Measurements from ENCODE around the gene FAM24A.
"Not testable (repeated sequence)": the region's sequence is repeated elsewhere in the genome, so short reads cannot be mapped to it uniquely, and the experiment has no call there.

Gene FAM24A, protein sequence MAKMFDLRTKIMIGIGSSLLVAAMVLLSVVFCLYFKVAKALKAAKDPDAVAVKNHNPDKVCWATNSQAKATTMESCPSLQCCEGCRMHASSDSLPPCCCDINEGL

GRCh38 chr10:122910310-122910709, at the start of gene FAM24A:
Gene FAM24A, plus strand, starts transcription at chr10:122910610. Its CDS starts 1,025 bp downstream, at chr10:122911635.
- intact Hi-C loops (cut with micrococcal nuclease), result no loop called here
- H3K36me3 Mint-ChIP-seq (ENCODE audit: low read depth), result no peaks in the 10 kb centered on the region
- H3K27me3 Mint-ChIP-seq, result no peaks in the 10 kb centered on the region
- no peaks in the 10 kb centered on the region for H3K4me1 Mint-ChIP-seq (ENCODE audit: low read depth)
- no peaks in the 10 kb centered on the region for H3K9me3 Mint-ChIP-seq
- no peak within 1 kb of the TSS for H3K27ac Mint-ChIP-seq
- H3K4me3 Mint-ChIP-seq, result no peak within 1 kb of the TSS

DNA sequence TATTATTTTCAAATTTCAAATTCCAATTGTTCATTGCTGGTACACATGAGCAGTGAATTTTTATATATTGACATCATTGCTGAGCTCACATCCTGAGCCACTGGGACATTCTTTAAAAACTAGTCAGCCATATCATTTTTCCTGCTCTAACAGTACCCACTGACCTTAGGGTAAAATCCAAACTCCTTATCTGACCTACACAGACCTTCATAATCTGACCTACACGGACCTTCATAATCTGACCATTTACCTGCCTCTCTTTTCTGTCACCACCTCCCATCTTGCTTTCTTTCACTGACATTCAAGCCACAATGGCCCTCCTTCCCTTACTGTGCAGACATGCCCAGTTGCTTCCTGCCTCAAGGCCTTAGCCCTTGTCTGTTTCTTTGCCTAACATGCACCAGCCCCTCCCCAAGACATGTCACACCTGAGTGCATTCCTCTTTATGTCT, 48.7 kb upstream of the FAM24A start:
- intact Hi-C loops (cut with micrococcal nuclease), result no loop called here
- peaks cover 5% of the 10 kb centered on the region for H3K4me1 Mint-ChIP-seq (ENCODE audit: low read depth)
- no peak overlapping the region for H3K27ac Mint-ChIP-seq
- no peak overlapping the region for H3K4me3 Mint-ChIP-seq
- H3K9me3 Mint-ChIP-seq, result no peaks in the 10 kb centered on the region
- no peaks in the 10 kb centered on the region for H3K27me3 Mint-ChIP-seq
- no peaks in the 10 kb centered on the region for H3K36me3 Mint-ChIP-seq (ENCODE audit: low read depth)

DNA sequence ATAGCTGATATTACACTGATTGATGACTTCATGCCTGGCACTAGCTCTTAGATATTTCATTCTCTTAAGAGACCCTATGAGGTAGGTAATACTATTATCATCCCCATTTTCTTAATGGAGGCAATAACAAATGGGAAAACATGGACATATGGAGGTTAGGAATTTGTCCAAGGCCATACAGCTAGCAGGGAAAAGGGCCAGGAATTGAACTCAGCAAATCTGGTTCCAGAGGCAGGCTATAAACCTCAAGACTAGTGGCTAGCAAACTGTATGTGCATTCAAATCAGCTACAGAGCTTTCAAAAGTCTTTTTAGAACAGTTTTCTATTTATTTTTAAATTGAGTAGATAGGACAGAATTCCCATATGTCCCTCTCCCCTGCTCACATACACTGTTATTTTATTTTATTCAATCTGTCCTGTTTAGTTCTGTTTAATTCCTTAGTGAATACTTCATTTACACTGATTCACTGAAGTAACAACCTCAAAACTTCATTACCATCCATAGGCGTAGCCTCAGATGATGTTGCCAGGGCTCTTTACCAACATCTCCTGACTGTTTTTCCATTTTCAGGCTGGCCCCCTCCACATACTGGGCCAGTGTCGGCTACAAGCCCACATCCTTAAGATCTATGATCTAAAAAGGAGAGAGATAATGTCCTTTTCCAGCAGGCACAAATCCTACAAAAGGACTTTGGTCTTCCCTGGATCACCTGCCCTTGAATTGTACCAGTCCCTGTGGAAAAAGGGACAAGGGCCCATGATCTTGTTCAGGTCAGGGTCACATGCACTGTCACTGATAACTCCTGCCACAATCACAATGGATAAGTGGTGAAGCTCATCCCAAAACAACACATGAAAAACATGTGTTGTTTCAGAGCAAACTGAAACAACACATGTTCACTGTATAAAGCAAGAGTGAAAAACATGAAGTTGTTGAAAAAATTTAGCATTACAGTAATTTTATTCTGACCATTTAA, 46.9 kb upstream of the FAM24A start:
- H3K9me3 Mint-ChIP-seq, result peaks cover 11% of the 10 kb centered on the region
- intact Hi-C loops (cut with micrococcal nuclease), result no loop called here
- no peak overlapping the region for H3K4me3 Mint-ChIP-seq
- no peak overlapping the region for H3K27ac Mint-ChIP-seq
- no peaks in the 10 kb centered on the region for H3K27me3 Mint-ChIP-seq
- peaks cover 10% of the 10 kb centered on the region for H3K36me3 Mint-ChIP-seq (ENCODE audit: low read depth)
- no peaks in the 10 kb centered on the region for H3K4me1 Mint-ChIP-seq (ENCODE audit: low read depth)

DNA sequence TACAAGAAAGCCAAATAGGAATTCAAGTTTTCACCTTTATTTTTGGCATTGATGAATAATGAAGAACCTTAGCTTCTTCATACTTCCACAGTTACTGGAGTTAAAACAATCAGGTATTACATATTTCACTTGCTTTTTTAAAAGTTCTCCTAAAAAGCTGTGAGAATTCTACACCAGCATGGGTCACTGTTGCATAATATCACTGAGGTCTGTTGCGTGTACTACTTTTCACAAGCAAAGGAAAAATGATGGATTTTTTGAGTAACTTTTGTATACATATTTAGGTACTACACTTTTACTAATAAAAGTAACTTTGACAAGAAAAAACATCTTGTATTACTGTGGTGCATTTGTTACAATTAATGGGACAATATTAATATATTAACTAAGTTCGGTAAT, 46.2 kb upstream of the FAM24A start:
- Mint-ChIP-seq H3K4me3 (no peak overlapping the region), H3K4me1 (ENCODE audit: low read depth) (no peaks in the 10 kb centered on the region), H3K36me3 (ENCODE audit: low read depth) (peaks cover 10% of the 10 kb centered on the region), H3K27ac (no peak overlapping the region), H3K27me3 (no peaks in the 10 kb centered on the region), H3K9me3 (peaks cover 18% of the 10 kb centered on the region)
- intact Hi-C loops (cut with micrococcal nuclease), result no loop called here

GRCh38 chr10:122864901-122865300, 45.5 kb upstream of the FAM24A start:
- Mint-ChIP-seq H3K4me3 (no peak overlapping the region), H3K9me3 (peaks cover 25% of the 10 kb centered on the region), H3K27ac (no peak overlapping the region), H3K4me1 (ENCODE audit: low read depth) (no peaks in the 10 kb centered on the region), H3K36me3 (ENCODE audit: low read depth) (peaks cover 10% of the 10 kb centered on the region), H3K27me3 (no peaks in the 10 kb centered on the region)
- intact Hi-C loops (cut with micrococcal nuclease), result no loop called here

GRCh38 chr10:122866757-122867482, 43.5 kb upstream of the FAM24A start:
- Mint-ChIP-seq H3K36me3 (ENCODE audit: low read depth) (peaks cover 10% of the 10 kb centered on the region), H3K9me3 (peaks cover 27% of the 10 kb centered on the region)
- H3K4me1 Mint-ChIP-seq (ENCODE audit: low read depth); H3K27ac Mint-ChIP-seq; intact Hi-C loops (cut with micrococcal nuclease); H3K4me3 Mint-ChIP-seq; H3K27me3 Mint-ChIP-seq: not testable (repeated sequence)

DNA sequence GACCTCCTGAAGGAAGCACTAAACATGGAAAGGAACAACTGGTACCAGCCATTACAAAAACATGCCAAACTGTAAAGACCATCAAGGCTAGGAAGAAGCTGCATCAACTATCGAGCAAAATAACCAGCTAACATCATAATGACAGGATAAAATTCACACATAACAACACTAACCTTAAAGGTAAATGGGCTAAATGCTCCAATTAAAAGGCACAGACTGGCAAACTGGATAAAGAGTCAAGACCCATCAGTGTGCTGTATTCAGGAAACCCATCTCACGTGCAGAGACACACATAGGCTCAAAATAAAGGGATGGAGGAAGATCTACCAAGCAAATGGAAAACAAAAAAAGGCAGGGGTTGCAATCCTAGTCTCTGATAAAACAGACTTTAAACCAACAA, 41.6 kb upstream of the FAM24A start:
- intact Hi-C loops (cut with micrococcal nuclease); H3K4me3 Mint-ChIP-seq; H3K27ac Mint-ChIP-seq; H3K27me3 Mint-ChIP-seq; H3K4me1 Mint-ChIP-seq (ENCODE audit: low read depth): not testable (repeated sequence)
- Mint-ChIP-seq H3K9me3 (peaks cover 27% of the 10 kb centered on the region), H3K36me3 (ENCODE audit: low read depth) (peaks cover 10% of the 10 kb centered on the region)

DNA sequence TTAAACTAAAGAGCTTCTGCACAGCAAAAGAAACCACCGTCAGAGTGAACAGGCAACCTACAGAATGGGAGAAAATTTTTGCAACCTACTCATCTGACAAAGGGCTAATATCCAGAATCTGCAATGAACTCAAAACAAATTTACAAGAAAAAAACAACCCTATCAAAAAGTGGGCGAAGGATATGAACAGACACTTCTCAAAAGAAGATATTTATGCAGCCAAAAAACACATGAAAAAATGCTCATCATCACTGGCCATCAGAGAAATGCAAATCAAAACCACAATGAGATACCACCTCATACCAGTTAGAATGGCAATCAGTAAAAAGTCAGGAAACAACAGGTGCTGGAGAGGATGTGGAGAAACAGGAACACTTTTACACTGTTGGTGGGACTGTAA, 38.5 kb upstream of the FAM24A start:
- not testable (repeated sequence) for H3K4me3 Mint-ChIP-seq; H3K4me1 Mint-ChIP-seq (ENCODE audit: low read depth); H3K27ac Mint-ChIP-seq; H3K27me3 Mint-ChIP-seq
- peaks cover 10% of the 10 kb centered on the region for H3K36me3 Mint-ChIP-seq (ENCODE audit: low read depth)
- intact Hi-C loops (cut with micrococcal nuclease), result loop anchor here (2.0 kb wide), 1 partner anchor 19 kb away; no protein-coding TSS in a partner anchor
- peaks cover 35% of the 10 kb centered on the region for H3K9me3 Mint-ChIP-seq

GRCh38 chr10:122875843-122876466, 34.5 kb upstream of the FAM24A start:
- H3K36me3 Mint-ChIP-seq (ENCODE audit: low read depth), result peaks cover 6% of the 10 kb centered on the region
- H3K4me1 Mint-ChIP-seq (ENCODE audit: low read depth), result peaks cover 24% of the 10 kb centered on the region
- intact Hi-C loops (cut with micrococcal nuclease), result no loop called here
- peaks cover 20% of the 10 kb centered on the region for H3K27me3 Mint-ChIP-seq
- H3K4me3 Mint-ChIP-seq, result no peak overlapping the region
- H3K9me3 Mint-ChIP-seq, result peaks cover 8% of the 10 kb centered on the region
- no peak overlapping the region for H3K27ac Mint-ChIP-seq

GRCh38 chr10:122876467-122876855, 33.9 kb upstream of the FAM24A start:
- peaks cover 8% of the 10 kb centered on the region for H3K9me3 Mint-ChIP-seq
- peaks cover 6% of the 10 kb centered on the region for H3K36me3 Mint-ChIP-seq (ENCODE audit: low read depth)
- peaks cover 24% of the 10 kb centered on the region for H3K4me1 Mint-ChIP-seq (ENCODE audit: low read depth)
- intact Hi-C loops (cut with micrococcal nuclease), result no loop called here
- H3K27ac Mint-ChIP-seq, result no peak overlapping the region
- H3K4me3 Mint-ChIP-seq, result no peak overlapping the region
- H3K27me3 Mint-ChIP-seq, result peaks cover 20% of the 10 kb centered on the region

DNA sequence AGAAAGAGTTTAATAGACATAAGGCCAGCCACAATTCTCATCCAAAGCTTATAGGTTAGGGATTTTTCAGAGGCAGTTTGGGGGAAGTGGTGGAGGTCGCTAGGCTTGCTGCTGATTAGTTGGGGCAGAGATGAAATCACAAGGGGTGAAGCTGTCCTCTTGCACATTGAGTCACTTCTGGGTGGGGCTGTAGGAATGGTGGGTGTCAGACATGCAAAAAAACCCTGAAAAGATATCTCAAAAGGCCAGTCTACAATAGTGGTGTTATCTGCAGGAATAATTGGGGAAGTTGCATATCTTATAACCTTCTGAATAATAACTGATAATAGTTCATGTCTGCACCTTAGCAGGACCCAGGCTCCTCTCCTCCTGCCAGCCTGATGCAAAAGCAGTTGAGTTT, 33.1 kb upstream of the FAM24A start:
- H3K4me3 Mint-ChIP-seq, result no peak overlapping the region
- intact Hi-C loops (cut with micrococcal nuclease), result no loop called here
- H3K9me3 Mint-ChIP-seq, result peaks cover 8% of the 10 kb centered on the region
- peaks cover 6% of the 10 kb centered on the region for H3K36me3 Mint-ChIP-seq (ENCODE audit: low read depth)
- no peak overlapping the region for H3K27ac Mint-ChIP-seq
- peaks cover 20% of the 10 kb centered on the region for H3K27me3 Mint-ChIP-seq
- H3K4me1 Mint-ChIP-seq (ENCODE audit: low read depth), result peaks cover 24% of the 10 kb centered on the region

- peak overlapping the region; percentile 73 for H3K27ac Mint-ChIP-seq
- H3K27me3 Mint-ChIP-seq, result peaks cover 20% of the 10 kb centered on the region
- intact Hi-C loops (cut with micrococcal nuclease), result no loop called here
- peak overlapping the region; percentile 85 for H3K4me3 Mint-ChIP-seq
- H3K4me1 Mint-ChIP-seq (ENCODE audit: low read depth), result peaks cover 24% of the 10 kb centered on the region
- H3K9me3 Mint-ChIP-seq, result peaks cover 8% of the 10 kb centered on the region
- peaks cover 6% of the 10 kb centered on the region for H3K36me3 Mint-ChIP-seq (ENCODE audit: low read depth)
Measured at GRCh38 chr10:122878799-122879338, 31.5 kb upstream of the FAM24A start.

Measured in dendritic cell treated with granulocyte-macrophage colony-stimulating factor and Interleukin-4, amounts not matched to agents 40 ng/mL and 50 ng/mL, for 4 days (primary cell).